ENCODE results near the gene RNASEH2B.

Gene RNASEH2B

GRCh38 chr13:50941146-50941545 is 31.6 kb downstream of the RNASEH2B start:
- DNase-seq (ENCODE audit: low read depth): no peak
- TF ChIP-seq CTCF (IDR thresholded peaks at IDR 0.05; ENCODE audit: insufficient read depth, low read depth, low read length, missing control alignments): no peak

GRCh38 chr13:50942630-50943311 is 33.2 kb downstream of the RNASEH2B start:
- no peak for TF ChIP-seq CTCF (IDR thresholded peaks at IDR 0.05; ENCODE audit: insufficient read depth, low read depth, low read length, missing control alignments)
- no peak for DNase-seq (ENCODE audit: low read depth)
- no peak overlapping the region for H3K4me3 ChIP-seq (ENCODE audit: low read depth, low read length)

More at GRCh38 chr13:50941146-50941545, 31.6 kb downstream of the RNASEH2B start:
- H3K4me3 ChIP-seq (ENCODE audit: low read depth, low read length): no peak overlapping the region

GRCh38 chr13:50945669-50946068 is 36.1 kb downstream of the RNASEH2B start:
- TF ChIP-seq CTCF (IDR thresholded peaks at IDR 0.05; ENCODE audit: insufficient read depth, low read depth, low read length, missing control alignments): no peak
- no peak overlapping the region for H3K4me3 ChIP-seq (ENCODE audit: low read depth, low read length)
- DNase-seq (ENCODE audit: low read depth): no peak

- no peak for TF ChIP-seq CTCF (IDR thresholded peaks at IDR 0.05; ENCODE audit: insufficient read depth, low read depth, low read length, missing control alignments)
- DNase-seq (ENCODE audit: low read depth): no peak
- no peak overlapping the region for H3K4me3 ChIP-seq (ENCODE audit: low read depth, low read length)
Measured at GRCh38 chr13:50948601-50949000, 39.0 kb downstream of the RNASEH2B start.

- TF ChIP-seq CTCF (IDR thresholded peaks at IDR 0.05; ENCODE audit: insufficient read depth, low read depth, low read length, missing control alignments): no peak
Measured at GRCh38 chr13:50950849-50951248, 41.3 kb downstream of the RNASEH2B start.

GRCh38 chr13:50951366-50951765 is 41.8 kb downstream of the RNASEH2B start:
- no peak for DNase-seq (ENCODE audit: low read depth)

More at GRCh38 chr13:50950849-50951248, 41.3 kb downstream of the RNASEH2B start:
- DNase-seq (ENCODE audit: low read depth): no peak
- H3K4me3 ChIP-seq (ENCODE audit: low read depth, low read length): no peak overlapping the region

More at GRCh38 chr13:50951366-50951765, 41.8 kb downstream of the RNASEH2B start:
- TF ChIP-seq CTCF (IDR thresholded peaks at IDR 0.05; ENCODE audit: insufficient read depth, low read depth, low read length, missing control alignments): no peak
- no peak overlapping the region for H3K4me3 ChIP-seq (ENCODE audit: low read depth, low read length)

Measured in GM12865 (cell line).